B cell (primary cell): ENCODE data around the gene ALG3. TPM values are rescaled to one million over a fixed set of nuclear protein-coding genes. Genes with fewer than 3 reads are reported as not detected.
A peak's percentile ranks its signal among the peaks of the same experiment; 100 is the strongest.

Experiments
- ATAC-seq: fragments of 200-7000 bp; cut with Tn5 transposase; one replicate; pipeline ENCODE4 v1.10.0; 2021; ENCODE audit warnings: low read depth, mild to moderate bottlenecking, moderate number of reproducible peaks, moderate library complexity
- CTCF ChIA-PET: fragments of 350-600 bp; sonication (Branson Sonifier 250); formaldehyde crosslinking; loops from one replicate; lab custom pipeline; 2021; ENCODE audit warnings: antibody characterized with exemption, inconsistent platforms; lab: Charles Lee
- POLR2A ChIA-PET: fragments of 350-600 bp; sonication (Branson Sonifier 250); formaldehyde crosslinking; loops from one replicate; lab custom pipeline; 2021; ENCODE audit warnings: antibody characterized with exemption; lab: Charles Lee
- DNase-seq: peaks from one replicate; pipeline ENCODE4 v3.0.0; 2013
- H2AFZ ChIP-seq: 2 replicates; pipeline ENCODE4 v1.6.1; 2012; ENCODE audit warnings: mild to moderate bottlenecking, low read depth, low read length; ENCODE audit not compliant: insufficient read depth, poor library complexity, severe bottlenecking
- H3K27ac ChIP-seq, 2 donors: 1 replicate in 1 of 2; 2 replicates in 1 of 2; pipeline ENCODE4 v1.5.1; 2012 to 2013; ENCODE audit warnings: low read length in 2 of 2, mild to moderate bottlenecking in 2 of 2, moderate library complexity in 1 of 2
- H3K27me3 ChIP-seq, 4 experiments: fragments of 200-600 bp in 1 of 4; sonication (generic) in 1 of 4; replicated peaks in 1 of 4; 1 replicate in 2 of 4; 2 replicates in 2 of 4; pipeline versions ENCODE4 v1.6.1 to v1.7.0; 2013 to 2016; ENCODE audit warnings: low read length in 3 of 4, mild to moderate bottlenecking in 2 of 4, mixed read lengths in 1 of 4, moderate library complexity in 1 of 4; ENCODE audit not compliant: insufficient read depth in 4 of 4, control insufficient read depth in 3 of 4; ENCODE audit errors: control extremely low read depth in 1 of 4
- H3K36me3 ChIP-seq, 2 experiments: replicated peaks in 1 of 2; 1 replicate in 1 of 2; 2 replicates in 1 of 2; pipeline versions ENCODE4 v1.6.1 to v1.7.1; 2013; ENCODE audit warnings: low read length in 1 of 2; ENCODE audit not compliant: insufficient read depth in 2 of 2, control insufficient read depth in 1 of 2; ENCODE audit errors: control extremely low read depth in 1 of 2, extremely low read depth in 1 of 2
- H3K4me1 ChIP-seq, 2 donors: fragments of 200-600 bp in 1 of 2; sonication (generic) in 1 of 2; 1 replicate in 1 of 2; 2 replicates in 1 of 2; pipeline versions ENCODE4 v1.5.1 to v1.6.1; 2013 to 2017; ENCODE audit warnings: low read length in 2 of 2; ENCODE audit not compliant: control insufficient read depth in 2 of 2, insufficient read depth in 2 of 2
- H3K4me2 ChIP-seq: replicated peaks from 2 replicates; pipeline ENCODE3; 2012; ENCODE audit warnings: mild to moderate bottlenecking, low read depth, low read length; ENCODE audit not compliant: poor library complexity, severe bottlenecking
- H3K4me3 ChIP-seq, 5 experiments: fragments of 200-600 bp in 1 of 5; sonication (generic) in 1 of 5; 1 replicate in 3 of 5; 2 replicates in 2 of 5; pipeline versions ENCODE4 v1.5.1 to v1.7.0; 2011 to 2016; ENCODE audit warnings: low read length in 4 of 5, mild to moderate bottlenecking in 4 of 5, low read depth in 2 of 5, control low read depth in 1 of 5, moderate library complexity in 1 of 5; ENCODE audit not compliant: insufficient read depth in 1 of 5; ENCODE audit errors: control extremely low read depth in 1 of 5, extremely low read depth in 1 of 5
- H3K79me2 ChIP-seq: fragments of 200-600 bp; sonication (generic); one replicate; pipeline ENCODE4 v1.6.0; 2016; ENCODE audit warnings: low read length; ENCODE audit not compliant: control insufficient read depth, insufficient read depth
- H3K9ac ChIP-seq: fragments of 200-600 bp; sonication (generic); 2 replicates; pipeline ENCODE4 v1.6.1; 2017; ENCODE audit warnings: mild to moderate bottlenecking, low read length, moderate library complexity
- H3K9me3 ChIP-seq, 3 donors: one replicate each; pipeline versions ENCODE4 v1.6.1 to v1.7.1; 2013; ENCODE audit warnings: low read length in 2 of 3; ENCODE audit not compliant: control insufficient read depth in 2 of 3, insufficient read depth in 1 of 3; ENCODE audit errors: control extremely low read depth in 1 of 3
- H4K20me1 ChIP-seq: 2 replicates; pipeline ENCODE4 v1.6.0; 2012; ENCODE audit warnings: mild to moderate bottlenecking, low read length; ENCODE audit not compliant: insufficient read depth, control insufficient read depth, poor library complexity, severe bottlenecking
- H3K27ac Mint-ChIP-seq: one replicate; pipeline ENCODE4 v1.8.0; 2021; ENCODE audit warnings: mixed read lengths
- H3K27me3 Mint-ChIP-seq: one replicate; pipeline ENCODE4 v1.8.0; 2021; ENCODE audit warnings: mixed read lengths
- H3K4me1 Mint-ChIP-seq: one replicate; pipeline ENCODE4 v1.8.0; 2021; ENCODE audit warnings: mixed read lengths
- H3K4me3 Mint-ChIP-seq: one replicate; pipeline ENCODE4 v1.8.0; 2021; ENCODE audit warnings: mixed read lengths
- H3K9me3 Mint-ChIP-seq: one replicate; pipeline ENCODE4 v1.8.0; 2022; ENCODE audit warnings: mixed read lengths; ENCODE audit not compliant: insufficient read depth
- CTCF ChIP-seq: fragments of 200-600 bp; IDR thresholded peaks from one replicate; pipeline ENCODE4 v1.8.0; 2022; ENCODE audit warnings: antibody characterized with exemption, mild to moderate bottlenecking
- EZH2 ChIP-seq: IDR thresholded peaks from 2 replicates; pipeline ENCODE4 v1.6.1; 2012; ENCODE audit warnings: borderline replicate concordance, low read depth, mild to moderate bottlenecking, moderate library complexity, low read length; ENCODE audit not compliant: insufficient read depth, poor library complexity, severe bottlenecking
- WGBS: methylation state at CpG from one replicate; pipeline ENCODE4 v1.1.5; 2013; ENCODE audit warnings: missing lambda C conversion rate; ENCODE audit not compliant: insufficient coverage; 5-methylcytosine and 5-hydroxymethylcytosine counted together
- intact Hi-C: fragments of 100-400 bp; cut with micrococcal nuclease; formaldehyde crosslinking; loops from one replicate; pipeline ENCODE4 v1.10.0; 2022
- polyA plus RNA-seq: library from polyadenylated mRNA; depleted of rRNA; stranded (reverse); fragments of >200 nt; gene quantifications from 2 replicates; pipeline ENCODE4 v1.2.3, GENCODE V29; 2012
- total RNA-seq, 2 donors: library from RNA; stranded (reverse); fragments of 120-200 nt in 1 of 2; gene quantifications; 1 replicate in 1 of 2; 2 replicates in 1 of 2; pipeline versions ENCODE4 v1.2.3 to v1.2.4, GENCODE V29; 2013 to 2022

Gene ALG3
- total and polyA plus RNA-seq, 2 donors (not counting 1 experiment from before 2014, with no cell fraction given), result 36.1 to 38.6 TPM

- peaks cover 6% of the 10 kb centered on the region for H3K79me2 ChIP-seq
Observed at GRCh38 chr3:184250167-184250828, 1.5 kb upstream of the ALG3 start.

More at GRCh38 chr3:184250167-184250828, 1.5 kb upstream of the ALG3 start:
- no peaks in the 10 kb centered on the region for H3K9me3 Mint-ChIP-seq
- ChIA-PET POLR2A (interaction anchor here (1.0 to 1.4 kb wide), 2 partner anchors 21 to 232 kb away, joined by 3 read pairs; partner anchors contain the start of gene VWA5B2), CTCF (interaction anchor here (0.8 to 1.4 kb wide), 19 partner anchors 8 to 365 kb away, joined by 3 to 23 read pairs (median 4); partner anchors contain the start of genes ABCF3, EIF2B5 and VWA5B2)
- TF ChIP-seq EZH2, result no peak
- peak; percentile 94 for TF ChIP-seq CTCF
- H3K9ac ChIP-seq, result peak overlapping the region; percentile 84
- H3K27me3 Mint-ChIP-seq, result no peaks in the 10 kb centered on the region
- H3K4me1 ChIP-seq, result peaks cover 5 to 17% of the 10 kb centered on the region in 2 donors
- intact Hi-C loops, result loop anchor here (1.0 kb wide), 6 partner anchors 10 to 355 kb away; partner anchors contain the start of genes ABCC5 and EIF2B5
- peak overlapping the region; percentile 88 for H3K4me2 ChIP-seq
- H4K20me1 ChIP-seq, result peaks cover 7% of the 10 kb centered on the region
- DNase-seq, result peak; percentile 92
- H3K36me3 ChIP-seq, result peaks cover 0 to 5% of the 10 kb centered on the region in 2 experiments
- WGBS, result 1% methylated on average over 15 of the region's 20 CpGs
- no peaks in the 10 kb centered on the region for H3K9me3 ChIP-seq
- H3K4me1 Mint-ChIP-seq, result peaks cover 9% of the 10 kb centered on the region
- H3K4me3 Mint-ChIP-seq, result peak overlapping the region; percentile 87
- H2AFZ ChIP-seq, result peak overlapping the region; percentile 99
- no peaks in the 10 kb centered on the region for H3K27me3 ChIP-seq
- H3K27ac ChIP-seq, result peak overlapping the region in 1 of 2 donors; percentile 58
- peak overlapping the region; percentile 88 to 93 (median 91) for H3K4me3 ChIP-seq
- peak; percentile 65 for ATAC-seq
- peak overlapping the region; percentile 78 for H3K27ac Mint-ChIP-seq
